Measurements from ENCODE around the gene GOLIM4. TPM values are rescaled to one million over a fixed set of nuclear protein-coding genes. Genes with fewer than 3 reads are reported as not detected.
A peak's percentile ranks its signal among the peaks of the same experiment; 100 is the strongest.

Gene GOLIM4
- total and polyA plus RNA-seq, 12 donors = 6.5 to 25.2 (median 17.0) TPM

- no peaks in the 10 kb centered on the region for H3K36me3 ChIP-seq (replicated peaks in 1 of 2)
- no peaks in the 10 kb centered on the region for H3K27me3 ChIP-seq
- DNase-seq = no peak
- H3K4me1 ChIP-seq (replicated peaks in 1 of 2) = peaks cover 5 to 35% of the 10 kb centered on the region in 2 donors
- no peak overlapping the region for H3K4me3 ChIP-seq
- 76 to 85% (median 82%) methylated on average over 2 of the region's 2 CpGs for WGBS, 4 donors
- intact Hi-C loops (cut with DNase I) = no loop called here
- TF ChIP-seq CTCF (IDR thresholded peaks at IDR 0.05) (no peak), POLR2A (IDR thresholded peaks at IDR 0.05) (no peak)
- H3K9me3 ChIP-seq (replicated peaks in 1 of 3) = no peaks in the 10 kb centered on the region
- H3K27ac ChIP-seq = no peak overlapping the region
Observed at GRCh38 chr3:168068346-168068745, 27.4 kb downstream of the GOLIM4 start.

GRCh38 chr3:168066882-168067281 is 28.8 kb downstream of the GOLIM4 start:
- Histone ChIP-seq H3K9me3 (replicated peaks in 1 of 3) (no peaks in the 10 kb centered on the region), H3K27me3 (no peaks in the 10 kb centered on the region), H3K4me3 (peak overlapping the region in 1 of 4 donors; percentile 0), H3K36me3 (replicated peaks in 1 of 2) (no peaks in the 10 kb centered on the region), H3K27ac (no peak overlapping the region), H3K4me1 (replicated peaks in 1 of 2) (peaks cover 5 to 39% of the 10 kb centered on the region in 2 donors)
- DNase-seq = no peak
- intact Hi-C loops (cut with DNase I) = no loop called here
- TF ChIP-seq CTCF (IDR thresholded peaks at IDR 0.05) = no peak
- TF ChIP-seq POLR2A (IDR thresholded peaks at IDR 0.05) = no peak

- peaks cover 0 to 28% of the 10 kb centered on the region in 2 donors for H3K4me1 ChIP-seq (replicated peaks in 1 of 2)
- no peaks in the 10 kb centered on the region for H3K9me3 ChIP-seq (replicated peaks in 1 of 3)
- DNase-seq = no peak
- no peaks in the 10 kb centered on the region for H3K36me3 ChIP-seq (replicated peaks in 1 of 2)
- intact Hi-C loops (cut with DNase I) = no loop called here
- H3K27ac ChIP-seq = no peak overlapping the region
- H3K27me3 ChIP-seq = no peaks in the 10 kb centered on the region
- TF ChIP-seq POLR2A (IDR thresholded peaks at IDR 0.05) (no peak), CTCF (IDR thresholded peaks at IDR 0.05) (no peak)
- H3K4me3 ChIP-seq = no peak overlapping the region
Observed at GRCh38 chr3:168065569-168065968, 30.2 kb downstream of the GOLIM4 start.

GRCh38 chr3:168063122-168063521 is 32.6 kb downstream of the GOLIM4 start:
- Histone ChIP-seq H3K4me3 (no peak overlapping the region), H3K9me3 (replicated peaks in 1 of 3) (no peaks in the 10 kb centered on the region), H3K27me3 (no peaks in the 10 kb centered on the region), H3K36me3 (replicated peaks in 1 of 2) (no peaks in the 10 kb centered on the region), H3K27ac (no peak overlapping the region), H3K4me1 (replicated peaks in 1 of 2) (peaks cover 0 to 28% of the 10 kb centered on the region in 2 donors)
- intact Hi-C loops (cut with DNase I) = loop anchor here in 1 of 2 donors (5.0 kb wide), 1 partner anchor 109 kb away; no protein-coding TSS in a partner anchor
- DNase-seq = no peak
- TF ChIP-seq POLR2A (IDR thresholded peaks at IDR 0.05) (no peak), CTCF (IDR thresholded peaks at IDR 0.05) (no peak)
